Left forelimb (tissue), 1 donor: Measurements from ENCODE around the gene ZC3H18.

Experiments
- DNase-seq: peaks from one replicate; pipeline ENCODE4 v3.0.0-alpha.2; 2018; ENCODE audit warnings: low spot score

Gene ZC3H18

GRCh38 chr16:88584676-88585075, 14.5 kb downstream of the ZC3H18 start:
- no peak for DNase-seq

- no peak for DNase-seq
Observed at GRCh38 chr16:88585269-88585668, 15.1 kb downstream of the ZC3H18 start.

- DNase-seq: no peak
Observed at GRCh38 chr16:88585927-88586581, 15.9 kb downstream of the ZC3H18 start.

- DNase-seq: no peak
Observed at GRCh38 chr16:88588148-88588547, 17.9 kb downstream of the ZC3H18 start.

GRCh38 chr16:88588754-88589153, 18.6 kb downstream of the ZC3H18 start:
- DNase-seq: no peak

GRCh38 chr16:88589441-88589840, 19.2 kb downstream of the ZC3H18 start:
- no peak for DNase-seq

- no peak for DNase-seq
Observed at GRCh38 chr16:88591577-88592021, 21.4 kb downstream of the ZC3H18 start.

GRCh38 chr16:88593061-88593460, 22.9 kb downstream of the ZC3H18 start:
- no peak for DNase-seq

- DNase-seq: no peak
Observed at GRCh38 chr16:88593489-88593888, 23.3 kb downstream of the ZC3H18 start.

- no peak for DNase-seq
Observed at GRCh38 chr16:88593910-88594309, 23.7 kb downstream of the ZC3H18 start.

GRCh38 chr16:88595101-88595500, 24.9 kb downstream of the ZC3H18 start:
- DNase-seq: no peak

GRCh38 chr16:88595921-88596320, 25.7 kb downstream of the ZC3H18 start:
- no peak for DNase-seq

GRCh38 chr16:88596483-88596882, 26.3 kb downstream of the ZC3H18 start:
- no peak for DNase-seq

- no peak for DNase-seq
Observed at GRCh38 chr16:88597856-88598491, 27.8 kb downstream of the ZC3H18 start.

GRCh38 chr16:88599092-88599733, 29.0 kb downstream of the ZC3H18 start:
- DNase-seq: no peak

GRCh38 chr16:88599825-88600538, 29.8 kb downstream of the ZC3H18 start:
- no peak for DNase-seq

- no peak for DNase-seq
Observed at GRCh38 chr16:88600539-88600896, 30.3 kb downstream of the ZC3H18 start.

GRCh38 chr16:88601313-88602036, 31.3 kb downstream of the ZC3H18 start:
- DNase-seq: no peak

- DNase-seq: no peak
Observed at GRCh38 chr16:88602091-88602490, 31.9 kb downstream of the ZC3H18 start.

GRCh38 chr16:88605186-88606147, 35.3 kb downstream of the ZC3H18 start:
- DNase-seq: no peak
